CMK (cell line): ENCODE data around the gene PLEKHG4B.

Experiments
- DNase-seq: peaks from one replicate; pipeline ENCODE4 v3.0.0-alpha.2; 2010; ENCODE audit warnings: low read depth

The PLEKHG4B gene

GRCh38 chr5:76358-77169, 15.4 kb upstream of the PLEKHG4B start:
- no peak for DNase-seq

GRCh38 chr5:77170-77501, 14.8 kb upstream of the PLEKHG4B start:
- no peak for DNase-seq

GRCh38 chr5:77546-77945, 14.4 kb upstream of the PLEKHG4B start:
- no peak for DNase-seq

GRCh38 chr5:77957-78804, 13.8 kb upstream of the PLEKHG4B start:
- DNase-seq: peak; percentile 21

GRCh38 chr5:78805-79149, 13.2 kb upstream of the PLEKHG4B start:
- DNase-seq: no peak

- no peak for DNase-seq
These were observed 12.7 kb upstream of the PLEKHG4B start for GRCh38 chr5:79263-79662.

GRCh38 chr5:79821-80220, 12.1 kb upstream of the PLEKHG4B start:
- DNase-seq: no peak

GRCh38 chr5:81391-82021, 10.5 kb upstream of the PLEKHG4B start:
- DNase-seq: no peak

GRCh38 chr5:82097-82496, 9.9 kb upstream of the PLEKHG4B start:
- DNase-seq: no peak

GRCh38 chr5:82570-82969, 9.4 kb upstream of the PLEKHG4B start:
- no peak for DNase-seq

GRCh38 chr5:83029-83428, 8.9 kb upstream of the PLEKHG4B start:
- DNase-seq: no peak

GRCh38 chr5:85334-85995, 6.5 kb upstream of the PLEKHG4B start:
- no peak for DNase-seq

GRCh38 chr5:89337-90286, 2.4 kb upstream of the PLEKHG4B start:
- no peak for DNase-seq

- DNase-seq: no peak
These were observed 1.1 kb upstream of the PLEKHG4B start for GRCh38 chr5:90590-91547.

- no peak for DNase-seq
These were observed 643 bp downstream of the PLEKHG4B start for GRCh38 chr5:92401-93220.

GRCh38 chr5:93221-93980, 1.4 kb downstream of the PLEKHG4B start:
- no peak for DNase-seq

GRCh38 chr5:94113-94892, 2.3 kb downstream of the PLEKHG4B start:
- no peak for DNase-seq
